HG02870 (cell line): Measurements from ENCODE around the gene C1orf174.

ENCODE experiments used
- ATAC-seq: cut with Tn5 transposase; IDR thresholded peaks from one replicate; pipeline ENCODE4 v1.9.1; 2021; ENCODE audit warnings: mild to moderate bottlenecking, moderate library complexity; ENCODE audit not compliant: unreplicated experiment

Gene C1orf174

DNA sequence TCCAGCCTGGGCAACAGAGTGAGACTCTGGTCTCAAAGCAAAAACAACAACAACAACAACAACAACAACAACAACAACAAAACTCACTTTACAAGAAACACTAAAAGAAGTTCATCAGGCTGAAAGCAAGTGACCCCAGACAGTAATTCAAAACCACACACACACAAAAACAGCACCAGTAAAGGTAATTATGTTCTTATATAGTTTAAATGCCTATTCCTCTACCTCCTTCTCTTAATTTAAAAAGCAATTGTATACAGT, 1.7 kb downstream of the C1orf174 start:
- no peak for ATAC-seq

DNA sequence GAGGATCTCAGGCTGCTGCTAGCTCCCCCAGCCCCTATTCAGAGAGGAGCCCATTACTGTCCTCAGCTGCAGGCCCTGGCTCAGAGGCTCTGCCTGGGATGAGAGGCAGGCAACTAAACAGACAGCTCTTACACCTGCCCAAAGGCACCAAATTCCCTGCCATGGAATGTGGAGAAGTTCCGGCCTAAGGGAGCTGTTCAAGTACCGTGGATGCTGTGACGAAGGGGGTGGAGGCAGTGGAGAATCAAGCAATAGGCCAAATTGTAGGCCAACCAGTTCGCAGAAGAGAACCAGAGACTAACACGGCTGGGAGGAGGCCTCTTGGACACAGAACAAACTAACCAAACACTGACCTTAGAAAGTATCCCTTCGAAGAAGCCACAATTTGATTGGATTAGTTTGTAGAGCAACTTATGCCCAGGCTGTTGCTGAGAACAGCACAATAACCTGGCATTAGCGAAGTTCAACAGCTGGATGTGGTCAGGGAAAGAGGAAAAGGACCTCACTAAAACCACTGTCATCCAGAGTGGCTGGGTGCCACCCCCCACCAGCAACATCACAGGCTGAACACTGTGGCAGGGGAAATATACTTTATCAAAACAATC, 3.6 kb downstream of the C1orf174 start:
- ATAC-seq: no peak

DNA sequence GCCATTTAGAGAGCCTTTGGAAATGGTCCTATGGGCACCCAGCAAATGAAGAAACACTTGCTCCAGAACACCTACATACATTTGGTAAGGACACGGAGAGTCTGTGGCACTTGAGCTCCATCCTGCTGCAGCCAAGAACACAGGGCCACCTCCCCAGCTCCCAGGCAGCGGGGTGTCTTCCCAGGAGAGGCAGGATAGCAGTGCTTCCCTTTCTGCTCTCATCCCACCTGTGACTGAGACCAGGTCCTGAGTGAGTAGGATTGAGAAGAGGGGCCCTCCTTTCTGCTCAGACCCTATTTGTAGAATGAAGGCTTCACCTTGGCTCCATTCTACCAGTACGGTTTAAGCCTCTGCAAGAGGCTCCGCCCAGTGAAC, 4.1 kb downstream of the C1orf174 start:
- ATAC-seq: no peak

DNA sequence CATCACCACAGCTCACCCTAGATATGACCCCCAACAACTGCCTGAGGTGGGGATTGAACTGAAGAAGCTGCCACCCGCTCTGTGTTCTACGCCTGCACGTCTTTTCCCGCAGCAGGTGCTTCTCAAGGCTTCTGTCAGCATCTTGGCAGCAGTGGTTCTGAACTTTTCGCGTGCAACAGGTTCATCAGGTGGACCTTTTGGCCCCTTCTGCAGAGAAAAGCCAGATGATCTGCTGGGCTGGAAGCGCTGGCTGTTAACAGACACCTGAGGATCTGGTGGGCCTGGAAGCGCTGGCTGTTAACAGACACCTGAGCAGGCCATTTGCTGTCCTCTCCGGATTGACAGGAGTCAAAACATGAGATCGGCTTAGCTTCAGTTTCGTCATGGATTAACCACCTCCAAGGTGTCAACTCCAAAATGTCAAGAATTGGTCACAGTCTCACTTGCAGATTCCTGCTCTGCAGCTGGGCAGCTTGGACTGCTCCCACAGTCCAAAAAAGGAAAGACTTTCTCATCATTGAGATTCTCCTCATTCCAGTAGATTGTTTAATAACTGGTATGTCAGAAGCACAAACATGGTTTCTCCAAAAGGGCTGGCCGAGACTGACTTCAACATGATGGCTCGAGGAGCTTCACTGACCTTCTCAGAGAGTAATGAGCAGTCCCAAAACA, 4.7 kb downstream of the C1orf174 start:
- no peak for ATAC-seq

DNA sequence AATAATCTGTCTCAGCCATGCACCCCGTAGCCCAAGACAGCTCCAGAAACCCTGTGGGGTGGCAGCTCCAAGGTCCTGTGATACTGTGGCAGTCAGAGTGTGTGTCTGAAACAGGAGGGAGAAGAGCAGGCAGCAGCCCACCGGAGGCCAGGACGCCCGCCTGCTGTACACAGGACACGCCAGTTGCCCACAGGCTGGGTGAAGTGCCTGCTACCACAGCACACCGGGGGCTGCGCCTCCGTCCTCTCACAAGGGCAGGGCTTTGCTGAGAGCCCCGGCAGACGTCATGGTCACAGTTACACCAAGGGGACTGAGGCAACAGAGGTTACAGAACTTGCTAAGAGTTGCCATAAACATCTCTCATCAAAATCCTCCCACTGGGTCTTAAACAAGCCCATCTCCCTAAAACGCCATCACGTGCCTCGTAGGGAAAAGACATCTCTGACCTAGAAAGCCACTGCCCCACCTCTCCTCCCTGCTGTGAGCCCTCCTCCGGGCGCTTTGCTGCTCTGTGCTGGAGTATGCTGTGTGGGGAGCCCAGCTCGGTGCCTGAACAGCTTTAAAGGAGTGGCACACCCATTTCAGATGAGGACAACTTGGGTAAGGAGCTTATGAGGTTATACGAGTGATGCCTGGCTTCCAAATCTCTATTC, 5.3 kb downstream of the C1orf174 start:
- ATAC-seq: no peak

DNA sequence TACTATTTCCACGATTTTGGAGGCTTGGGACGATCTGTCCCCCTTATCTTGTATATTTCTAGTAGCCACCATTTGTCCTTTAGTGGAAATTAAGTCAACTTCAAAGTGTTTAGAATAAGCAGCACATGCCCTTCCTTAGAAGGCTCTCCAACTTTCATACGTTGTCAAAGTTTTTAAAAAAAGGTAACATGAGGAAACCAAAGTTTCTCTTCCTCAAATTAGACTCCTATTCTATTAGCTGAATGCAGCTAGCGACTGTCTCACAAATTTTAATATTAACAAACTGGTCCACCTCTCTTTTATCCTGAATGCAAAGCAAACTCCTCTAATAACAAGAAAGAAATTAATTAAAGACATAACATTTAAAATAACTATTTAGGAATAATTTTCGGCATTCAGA, 6.9 kb downstream of the C1orf174 start:
- no peak for ATAC-seq

DNA sequence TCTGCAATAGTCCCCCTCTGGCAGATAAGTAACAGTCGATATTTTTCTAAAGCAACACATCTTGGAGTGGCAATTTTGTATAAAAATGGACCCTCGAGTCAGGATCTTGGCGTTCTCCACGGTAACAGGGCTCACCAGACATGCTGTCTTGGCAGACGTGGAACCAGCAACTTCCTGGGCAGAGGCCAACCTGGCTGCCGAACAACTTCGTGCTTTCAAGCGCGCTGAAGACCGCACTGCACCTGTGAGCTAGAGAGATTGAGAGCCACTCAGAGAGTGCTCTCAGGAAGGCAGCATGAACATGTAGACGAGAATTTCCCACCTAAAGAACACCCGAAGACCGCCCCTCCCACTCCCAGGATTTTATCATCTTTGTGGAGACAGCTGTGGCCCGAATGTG, 7.3 kb downstream of the C1orf174 start:
- ATAC-seq: no peak

DNA sequence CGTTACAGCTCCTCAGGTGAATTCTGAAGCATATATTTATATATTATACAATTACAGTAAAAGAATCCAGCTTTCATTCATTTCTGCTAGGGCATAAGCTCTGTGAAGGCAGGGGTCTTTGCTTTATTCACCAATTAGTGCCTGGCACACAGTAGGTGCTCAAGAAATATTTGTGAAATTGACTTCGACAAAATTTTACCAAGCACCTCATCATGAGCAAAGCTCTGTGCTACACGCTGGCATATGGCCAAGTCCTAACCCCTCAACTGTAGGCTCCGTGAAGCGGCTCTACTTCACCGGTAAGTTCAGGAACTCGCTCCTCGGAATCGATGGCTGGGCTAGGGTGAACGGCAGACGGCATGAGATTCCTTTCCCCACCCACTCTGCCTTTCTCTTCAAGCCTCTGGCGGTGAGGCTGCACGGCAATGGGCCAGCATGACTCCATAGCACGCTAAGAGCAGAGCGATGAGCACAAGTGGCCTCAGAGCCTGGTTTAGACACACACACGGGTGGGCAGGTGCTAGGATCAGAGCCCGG, 8.7 kb downstream of the C1orf174 start:
- no peak for ATAC-seq

DNA sequence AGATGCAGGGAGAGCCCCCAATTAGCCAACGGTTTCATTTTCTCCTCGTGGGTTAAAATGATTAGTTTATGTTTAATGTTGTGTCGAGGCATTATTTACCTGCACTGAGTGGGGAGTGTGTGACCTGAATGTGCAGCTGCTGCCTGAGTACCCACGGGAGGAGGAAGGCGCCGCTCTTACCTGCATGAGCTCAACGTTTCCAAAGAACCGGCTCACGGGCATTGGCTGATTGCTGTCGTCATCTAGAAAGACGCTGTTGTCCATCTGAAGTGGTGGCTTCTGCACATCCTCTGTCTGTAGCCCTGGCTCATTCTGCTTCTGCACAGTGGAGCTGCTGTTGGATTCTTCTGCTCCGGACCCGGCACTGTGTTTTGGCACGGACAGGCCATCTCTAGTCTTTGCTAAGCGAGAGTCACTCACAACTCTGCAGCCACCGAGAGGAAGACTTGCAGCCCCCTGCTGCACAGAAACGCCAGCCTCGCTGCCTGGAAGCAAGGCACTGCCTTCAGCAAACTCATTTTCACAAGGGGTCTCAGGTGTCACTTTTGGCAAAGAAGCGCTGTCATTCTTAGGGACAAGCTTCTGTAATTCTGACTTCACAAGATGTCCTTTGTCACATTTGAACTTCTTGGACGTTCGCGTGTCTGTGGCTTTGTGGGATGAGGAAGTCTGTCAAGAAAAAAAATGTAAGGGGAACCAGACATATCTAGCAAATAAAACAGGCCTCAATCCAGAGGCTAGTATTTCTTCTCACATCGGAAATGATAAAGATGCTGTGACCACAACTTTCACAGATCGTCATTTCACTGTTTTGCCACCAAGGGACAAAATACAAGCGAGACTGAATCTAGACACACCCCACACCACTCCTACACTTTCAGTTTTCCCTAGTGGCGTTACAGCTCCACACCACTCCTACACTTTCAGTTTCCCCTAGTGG, 9.4 kb downstream of the C1orf174 start:
- no peak for ATAC-seq

DNA sequence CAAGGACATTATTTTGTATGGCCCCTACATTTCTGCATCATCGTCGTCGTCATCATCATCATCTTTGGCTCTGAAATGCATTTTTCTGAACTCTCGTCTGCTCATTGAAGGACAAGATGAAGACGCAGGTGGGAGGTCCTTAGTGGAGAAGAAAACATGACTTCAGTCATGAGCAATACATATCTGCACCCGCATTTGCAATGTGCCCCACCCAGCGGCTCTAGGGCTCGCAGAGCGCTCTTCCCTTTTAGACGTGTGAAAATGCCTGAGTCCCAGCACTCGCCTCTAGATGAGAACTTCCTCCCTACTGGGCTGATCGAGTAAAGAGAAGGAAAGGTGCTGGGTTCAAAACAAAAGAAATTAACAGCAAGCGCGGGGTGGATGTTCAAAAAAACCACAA, 10.1 kb downstream of the C1orf174 start:
- no peak for ATAC-seq

DNA sequence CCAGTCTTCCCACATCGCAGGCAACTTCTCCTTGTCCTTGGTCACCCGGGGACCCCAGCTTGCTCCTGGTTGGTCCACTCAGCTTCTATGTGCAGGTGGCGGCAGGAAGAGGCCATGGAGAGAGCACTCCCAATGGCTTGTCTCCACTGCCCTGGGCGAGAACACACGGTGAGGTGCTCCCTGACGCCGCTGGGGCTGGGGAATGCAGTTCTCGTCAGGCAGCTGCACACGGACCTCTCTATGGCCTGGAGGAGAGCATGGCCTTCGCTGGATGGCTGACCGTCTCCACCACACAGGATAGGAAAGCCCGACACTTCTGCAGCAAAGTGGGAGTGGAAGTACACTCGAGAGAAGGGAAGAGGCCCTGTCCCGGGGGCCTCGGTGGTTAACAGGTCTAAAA, 11.8 kb downstream of the C1orf174 start:
- ATAC-seq: no peak

DNA sequence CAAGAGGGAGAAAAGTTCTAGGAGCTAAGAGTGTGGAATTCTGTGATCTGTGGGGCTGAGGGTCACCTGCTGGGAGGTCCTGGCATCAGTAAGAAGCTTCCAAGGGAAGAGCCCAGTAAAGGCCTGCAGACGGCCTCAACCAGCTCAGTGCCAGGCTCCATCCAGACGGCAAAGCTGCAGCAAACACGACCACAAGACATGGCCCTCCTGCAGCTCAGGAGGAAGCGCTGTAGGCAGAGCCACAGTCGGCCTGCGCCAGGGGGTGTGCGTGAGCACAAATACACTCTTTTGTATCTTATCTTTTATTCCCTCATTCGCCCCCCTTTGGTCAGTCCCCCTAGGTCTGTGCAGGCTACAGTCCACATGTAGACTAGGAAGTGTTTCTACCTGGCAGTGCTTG, 13.4 kb downstream of the C1orf174 start:
- ATAC-seq: no peak

DNA sequence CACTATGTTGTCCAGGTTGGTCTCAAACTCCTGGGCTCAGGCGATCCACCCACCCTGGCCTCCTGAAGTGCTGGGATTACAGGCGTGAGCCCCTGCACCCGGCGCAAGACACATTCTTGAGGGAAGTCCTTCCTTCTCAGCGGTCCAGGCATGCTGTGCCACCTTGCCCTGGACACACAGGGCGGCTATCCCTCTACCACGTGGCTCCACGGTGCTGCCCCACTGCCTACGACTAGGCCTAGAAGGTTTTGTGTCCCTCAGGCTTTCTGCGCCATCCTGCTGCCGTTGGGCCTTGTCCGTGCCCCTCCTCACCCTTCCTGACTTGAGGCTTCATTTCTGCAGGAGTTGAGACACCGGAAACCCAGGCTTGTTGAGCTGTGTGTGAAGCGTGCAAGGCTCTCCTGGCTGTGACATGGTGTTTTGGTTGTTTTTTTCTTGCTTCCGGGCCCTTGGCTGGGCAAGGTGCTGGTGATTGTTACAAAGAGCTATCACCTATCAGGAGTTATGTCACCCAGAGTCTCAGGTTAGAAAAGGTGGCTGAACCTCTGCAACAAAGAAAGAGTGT, 13.9 kb downstream of the C1orf174 start:
- ATAC-seq: no peak

DNA sequence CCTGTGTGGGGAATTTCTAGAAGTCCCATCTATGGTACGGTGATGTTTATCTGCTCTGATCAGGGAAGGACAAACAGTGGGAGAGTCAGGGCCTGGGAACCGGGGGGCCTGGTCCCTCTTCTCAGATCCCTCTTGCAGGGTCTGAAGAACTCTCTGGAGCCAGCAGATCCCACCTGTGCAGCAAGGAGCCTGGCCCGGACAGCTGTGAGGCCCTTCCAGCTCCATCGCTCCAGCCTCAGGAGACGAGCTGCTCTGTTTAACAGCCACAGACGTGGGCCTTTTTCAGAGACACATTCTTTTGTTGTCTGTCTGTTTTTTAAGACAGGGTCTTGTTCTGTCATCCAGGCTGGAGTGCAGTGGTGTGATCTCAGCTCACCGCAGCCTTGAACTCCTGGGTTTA, 14.5 kb downstream of the C1orf174 start:
- no peak for ATAC-seq

DNA sequence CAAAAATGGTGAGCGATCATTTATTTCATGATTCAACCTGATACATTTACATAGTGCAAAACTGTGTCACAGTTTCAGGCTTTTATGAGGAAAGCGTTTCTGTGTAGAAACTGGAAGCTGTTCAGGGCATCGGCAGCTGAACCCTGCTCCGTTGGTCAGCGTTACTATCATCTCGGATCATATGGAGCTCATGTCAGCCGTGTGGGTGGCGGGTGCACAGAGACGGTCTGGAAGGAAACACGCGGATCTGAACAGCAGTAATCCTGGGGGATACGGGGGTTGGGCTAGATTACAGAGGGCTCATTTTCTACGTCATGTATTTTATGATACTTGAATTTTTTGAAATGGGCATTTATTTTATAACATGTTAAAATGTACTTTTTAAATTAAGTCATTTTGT, 15.1 kb downstream of the C1orf174 start:
- no peak for ATAC-seq

DNA sequence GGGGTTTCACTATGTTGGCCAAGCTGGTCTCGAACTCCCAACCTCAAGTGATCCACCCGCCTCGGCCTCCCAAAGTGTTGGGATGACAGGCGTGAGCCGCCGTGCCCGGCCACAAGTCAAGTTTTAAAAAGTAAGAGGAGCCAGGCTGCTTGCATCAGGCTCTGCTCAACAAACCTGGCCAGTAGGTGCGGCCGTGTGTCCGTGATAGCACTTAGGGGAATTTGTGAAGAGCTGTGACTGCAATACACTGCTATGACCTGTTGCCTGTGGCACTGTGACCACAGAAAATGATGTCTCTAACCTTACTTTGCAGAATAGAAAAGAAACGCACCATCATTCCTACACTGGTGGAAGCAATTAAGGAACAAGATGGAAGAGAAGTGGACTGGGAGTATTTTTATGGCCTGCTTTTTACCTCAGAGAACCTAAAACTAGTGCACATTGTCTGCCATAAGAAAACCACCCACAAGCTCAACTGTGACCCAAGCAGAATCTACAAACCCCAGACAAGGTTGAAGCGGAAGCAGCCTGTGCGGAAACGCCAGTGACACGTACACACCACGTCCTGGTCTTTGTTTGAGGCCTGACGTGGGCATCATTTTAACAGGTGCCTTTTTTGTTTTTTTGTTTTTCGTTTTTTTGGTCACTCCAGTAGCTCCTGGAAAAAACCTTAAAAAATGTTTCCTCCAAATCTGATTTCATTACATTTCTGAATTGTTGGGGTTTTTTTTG, 16.7 kb downstream of the C1orf174 start:
- no peak for ATAC-seq

DNA sequence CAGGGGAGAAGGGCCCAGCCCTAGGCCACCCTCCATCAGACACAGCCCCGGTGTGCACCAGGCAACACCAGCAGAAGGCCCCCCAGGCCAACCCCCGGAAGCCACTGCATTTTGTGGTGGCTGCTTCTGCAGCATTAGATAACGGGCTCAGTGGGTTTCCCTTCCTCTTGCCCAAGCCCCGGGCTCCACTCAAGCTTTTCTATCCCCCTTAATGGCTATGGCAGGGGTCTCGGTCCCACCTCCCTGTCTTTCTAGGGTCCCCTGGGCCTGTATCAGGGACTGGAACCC, 18.9 kb downstream of the C1orf174 start:
- no peak for ATAC-seq

DNA sequence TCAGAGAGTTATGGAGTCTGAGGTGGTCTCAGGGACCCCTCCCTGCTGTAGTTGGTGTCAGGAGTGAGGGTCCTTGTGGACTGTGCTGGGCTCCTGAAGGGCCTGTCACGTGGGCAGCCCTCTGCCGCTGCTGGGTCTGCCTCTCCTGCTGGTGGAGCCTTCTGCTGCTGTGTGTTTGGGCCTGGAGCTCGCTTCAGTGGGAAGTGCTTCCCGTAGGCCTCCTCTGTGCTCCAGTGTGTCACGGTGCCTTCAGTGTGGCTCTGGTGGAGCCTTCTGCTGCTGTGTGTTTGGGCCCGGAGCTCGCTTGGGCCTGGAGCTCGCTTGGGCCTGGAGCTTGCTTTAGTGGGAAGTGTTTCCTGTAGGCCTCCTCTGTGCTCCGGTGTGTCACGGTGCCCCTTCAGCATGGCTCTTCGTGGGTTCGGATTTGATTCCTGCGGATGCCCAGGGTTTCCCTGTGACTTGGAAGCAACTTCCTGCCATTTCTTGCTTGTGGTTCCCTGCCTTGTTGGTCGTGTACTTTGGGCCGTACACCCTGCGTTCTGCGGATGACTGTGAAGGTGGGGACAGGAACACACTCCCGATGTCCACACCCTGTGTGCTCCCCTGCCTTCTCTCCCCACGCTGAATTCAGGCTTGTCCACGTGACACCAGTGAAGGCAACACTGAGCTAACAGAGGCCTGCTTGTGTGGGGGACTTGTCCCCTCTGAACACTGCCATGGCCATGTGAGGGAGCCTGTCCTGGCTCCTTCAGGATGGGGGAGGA, 19.5 kb downstream of the C1orf174 start:
- ATAC-seq: no peak

DNA sequence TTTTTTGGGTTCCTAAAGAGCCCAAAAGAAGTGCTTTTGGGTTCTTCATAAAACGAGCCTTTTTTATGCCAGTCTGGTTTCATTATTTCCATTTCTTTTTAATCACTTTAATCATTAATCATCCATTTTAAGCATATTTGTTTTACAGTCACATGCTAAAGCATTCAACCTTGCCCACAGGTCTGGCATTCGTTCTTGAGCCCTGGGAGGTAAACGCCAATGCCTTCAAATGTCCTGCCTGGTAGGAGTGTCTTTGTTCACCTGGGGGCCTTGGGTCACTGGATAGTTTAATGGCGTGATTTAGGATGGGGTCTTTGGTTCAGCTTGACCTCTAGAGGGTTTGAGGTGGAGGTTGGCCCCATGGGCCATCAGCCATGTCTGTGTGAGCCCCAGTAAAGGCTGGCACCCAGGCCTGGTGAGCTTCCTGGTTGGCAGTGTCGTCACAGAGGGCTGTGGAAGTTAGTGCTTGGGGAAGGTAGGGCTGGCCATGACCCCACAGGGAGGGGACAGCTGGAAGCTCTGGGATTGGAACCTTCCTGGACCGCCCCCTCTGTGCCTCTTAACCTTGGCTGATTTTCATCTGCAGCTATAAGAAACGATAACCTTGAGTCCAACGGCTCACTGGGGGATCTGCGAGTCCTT, 20.2 kb downstream of the C1orf174 start:
- no peak for ATAC-seq

DNA sequence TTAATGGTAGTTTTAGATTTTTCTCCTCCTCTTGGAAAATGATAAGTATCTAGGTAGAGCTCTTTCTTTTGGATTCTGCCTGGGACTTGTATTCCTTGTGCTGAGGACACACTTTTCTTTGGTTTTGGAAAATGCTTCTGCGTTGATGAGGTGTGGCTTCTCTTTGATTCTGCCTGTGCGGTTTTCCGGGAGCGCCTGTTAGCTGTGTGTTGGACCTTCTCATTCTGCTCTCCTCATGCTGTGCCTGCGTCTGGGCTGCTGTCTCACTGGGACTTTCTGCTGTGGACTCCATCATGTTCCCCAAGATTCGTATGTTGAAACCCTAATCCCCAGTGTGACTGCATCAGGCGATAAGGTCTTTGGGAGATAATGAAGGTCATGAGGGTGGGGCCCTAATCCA, 21.0 kb downstream of the C1orf174 start:
- ATAC-seq: no peak
